HEK293 (cell line): ENCODE data around the gene BMPR2.

Experiments
- CTCF ChIA-PET: fragments of 350-600 bp; formaldehyde crosslinking; extraction: SDS; loops from one replicate; lab custom pipeline; 2021; ENCODE audit warnings: antibody characterized with exemption; lab: Yijun Ruan, JAX
- POLR2A ChIA-PET: fragments of 300-600 bp; formaldehyde crosslinking; extraction: SDS; loops from one replicate; lab custom pipeline; 2020; ENCODE audit warnings: antibody characterized with exemption, inconsistent platforms; lab: Yijun Ruan, JAX
- H3K27ac ChIP-seq: fragments of 200-500 bp; sonication (Bioruptor generic); 2 replicates; pipeline ENCODE4 v1.5.1; 2014; ENCODE audit warnings: low read depth, low read length, control low read depth, inconsistent platforms; ENCODE audit errors: extremely low read depth
- H3K36me3 ChIP-seq, 2 experiments: fragments of 200-500 bp in 1 of 2; sonication (Bioruptor generic) in 1 of 2; 1 replicate in 1 of 2; 2 replicates in 1 of 2; pipeline ENCODE4 v1.5.1; 2014 to 2017; ENCODE audit warnings: inconsistent platforms in 2 of 2, low read length in 2 of 2; ENCODE audit not compliant: control insufficient read depth in 2 of 2, insufficient read depth in 1 of 2
- H3K4me1 ChIP-seq: fragments of 200-500 bp; sonication (Bioruptor generic); 2 replicates; pipeline ENCODE4 v1.5.1; 2014; ENCODE audit warnings: mild to moderate bottlenecking, low read length, inconsistent platforms; ENCODE audit not compliant: control insufficient read depth, insufficient read depth
- H3K4me3 ChIP-seq: 2 replicates; pipeline ENCODE4 v1.5.1; 2011; ENCODE audit warnings: low read depth, mild to moderate bottlenecking, control low read depth, low read length, moderate library complexity
- H3K9me3 ChIP-seq: fragments of 200-500 bp; sonication (Bioruptor generic); 2 replicates; pipeline ENCODE4 v1.5.1; 2014; ENCODE audit warnings: low read depth, low read length, inconsistent platforms; ENCODE audit not compliant: control insufficient read depth, insufficient read depth
- BCL11A ChIP-seq: fragments of 450-650 bp; formaldehyde crosslinking; IDR thresholded peaks from 2 replicates; pipeline ENCODE4 v1.5.1; 2016; ENCODE audit warnings: low read depth, missing biosample characterization, missing genetic modification characterization
- GLI4 ChIP-seq: fragments of 450-650 bp; formaldehyde crosslinking; IDR thresholded peaks from 2 replicates; pipeline ENCODE4 v1.5.1; 2016; ENCODE audit warnings: missing biosample characterization, missing genetic modification characterization
- GLIS1 ChIP-seq: fragments of 450-650 bp; formaldehyde crosslinking; IDR thresholded peaks from 2 replicates; pipeline ENCODE4 v1.5.1; 2016; ENCODE audit warnings: missing biosample characterization, missing genetic modification characterization
- INSM2 ChIP-seq: fragments of 450-650 bp; formaldehyde crosslinking; IDR thresholded peaks from 2 replicates; pipeline ENCODE4 v1.5.1; 2016; ENCODE audit warnings: missing biosample characterization, missing genetic modification characterization
- SCRT1 ChIP-seq: fragments of 450-650 bp; formaldehyde crosslinking; IDR thresholded peaks from 2 replicates; pipeline ENCODE4 v1.5.1; 2016; ENCODE audit warnings: missing biosample characterization, missing genetic modification characterization, borderline replicate concordance
- ZBTB6 ChIP-seq: fragments of 450-650 bp; formaldehyde crosslinking; IDR thresholded peaks from 2 replicates; pipeline ENCODE4 v1.5.1; 2017; ENCODE audit warnings: missing biosample characterization, missing genetic modification characterization
- ZNF202 ChIP-seq: fragments of 450-650 bp; formaldehyde crosslinking; IDR thresholded peaks from 2 replicates; pipeline ENCODE4 v1.5.1; 2016; ENCODE audit warnings: missing biosample characterization, missing genetic modification characterization, borderline replicate concordance
- ZNF335 ChIP-seq: fragments of 450-650 bp; formaldehyde crosslinking; conservative IDR thresholded peaks from 2 replicates; pipeline ENCODE4 v1.5.1; 2016; ENCODE audit warnings: missing biosample characterization, missing genetic modification characterization
- ZNF341 ChIP-seq: fragments of 450-650 bp; formaldehyde crosslinking; IDR thresholded peaks from 2 replicates; pipeline ENCODE4; 2016; ENCODE audit warnings: low read depth, missing biosample characterization, missing genetic modification characterization
- ZNF394 ChIP-seq: fragments of 450-650 bp; formaldehyde crosslinking; IDR thresholded peaks from 2 replicates; pipeline ENCODE4 v1.5.1; 2016; ENCODE audit warnings: missing biosample characterization, missing genetic modification characterization, mild to moderate bottlenecking, moderate library complexity, borderline replicate concordance
- ZNF488 ChIP-seq: fragments of 450-650 bp; formaldehyde crosslinking; IDR thresholded peaks from 2 replicates; pipeline ENCODE4 v1.5.1; 2016; ENCODE audit warnings: missing biosample characterization, missing genetic modification characterization
- ZNF658 ChIP-seq: fragments of 450-650 bp; formaldehyde crosslinking; IDR thresholded peaks from 2 replicates; pipeline ENCODE4; 2016; ENCODE audit warnings: missing biosample characterization, missing genetic modification characterization
- ZNF670 ChIP-seq: fragments of 450-650 bp; formaldehyde crosslinking; IDR thresholded peaks from 2 replicates; pipeline ENCODE4 v1.5.1; 2016; ENCODE audit warnings: missing biosample characterization, missing genetic modification characterization, low read depth
- ZSCAN4 ChIP-seq: fragments of 450-650 bp; formaldehyde crosslinking; IDR thresholded peaks from 2 replicates; pipeline ENCODE4 v1.5.1; 2017; ENCODE audit warnings: missing biosample characterization, missing genetic modification characterization
- TF ChIP-seq, protein P1 (sequence below): fragments of 450-650 bp; formaldehyde crosslinking; IDR thresholded peaks from 2 replicates; pipeline ENCODE4 v1.5.1; 2017; ENCODE audit warnings: missing biosample characterization, missing genetic modification characterization
- TF ChIP-seq, protein P2 (sequence below): fragments of 450-650 bp; formaldehyde crosslinking; IDR thresholded peaks from 2 replicates; pipeline ENCODE4 v1.5.1; 2016; ENCODE audit warnings: missing biosample characterization, missing genetic modification characterization
- TF ChIP-seq, protein P3 (sequence below): fragments of 450-650 bp; formaldehyde crosslinking; IDR thresholded peaks from 2 replicates; pipeline ENCODE4 v1.5.1; 2016; ENCODE audit warnings: missing biosample characterization, missing genetic modification characterization

Gene BMPR2

GRCh38 chr2:202405798-202406197 lies 29.7 kb downstream of the BMPR2 start:
- CTCF ChIA-PET = no interaction called here
- Histone ChIP-seq H3K9me3 (no peaks in the 10 kb centered on the region), H3K4me1 (no peaks in the 10 kb centered on the region), H3K4me3 (no peak overlapping the region), H3K36me3 (no peaks in the 10 kb centered on the region; a peak in 1 of 3 replicates), H3K27ac (no peak overlapping the region)
- POLR2A ChIA-PET = no interaction called here
- TF ChIP-seq ZNF202 (tag by site-specific recombination) (no peak), ZNF670 (tag by site-specific recombination) (no peak), ZNF335 (tag by site-specific recombination) (no peak), ZNF394 (no peak), ZSCAN4 (tag by site-specific recombination) (no peak), GLIS1 (tag by site-specific recombination) (no peak), ZNF488 (tag by site-specific recombination) (no peak), BCL11A (tag by site-specific recombination) (no peak), ZNF341 (no peak), INSM2 (tag by site-specific recombination) (no peak), ZBTB6 (tag by site-specific recombination) (no peak), ZNF658 (no peak), GLI4 (tag by site-specific recombination) (no peak), SCRT1 (no peak)
- TF ChIP-seq, protein P1, sequence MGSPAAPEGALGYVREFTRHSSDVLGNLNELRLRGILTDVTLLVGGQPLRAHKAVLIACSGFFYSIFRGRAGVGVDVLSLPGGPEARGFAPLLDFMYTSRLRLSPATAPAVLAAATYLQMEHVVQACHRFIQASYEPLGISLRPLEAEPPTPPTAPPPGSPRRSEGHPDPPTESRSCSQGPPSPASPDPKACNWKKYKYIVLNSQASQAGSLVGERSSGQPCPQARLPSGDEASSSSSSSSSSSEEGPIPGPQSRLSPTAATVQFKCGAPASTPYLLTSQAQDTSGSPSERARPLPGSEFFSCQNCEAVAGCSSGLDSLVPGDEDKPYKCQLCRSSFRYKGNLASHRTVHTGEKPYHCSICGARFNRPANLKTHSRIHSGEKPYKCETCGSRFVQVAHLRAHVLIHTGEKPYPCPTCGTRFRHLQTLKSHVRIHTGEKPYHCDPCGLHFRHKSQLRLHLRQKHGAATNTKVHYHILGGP (tag by site-specific recombination) = no peak
- TF ChIP-seq, protein P2, sequence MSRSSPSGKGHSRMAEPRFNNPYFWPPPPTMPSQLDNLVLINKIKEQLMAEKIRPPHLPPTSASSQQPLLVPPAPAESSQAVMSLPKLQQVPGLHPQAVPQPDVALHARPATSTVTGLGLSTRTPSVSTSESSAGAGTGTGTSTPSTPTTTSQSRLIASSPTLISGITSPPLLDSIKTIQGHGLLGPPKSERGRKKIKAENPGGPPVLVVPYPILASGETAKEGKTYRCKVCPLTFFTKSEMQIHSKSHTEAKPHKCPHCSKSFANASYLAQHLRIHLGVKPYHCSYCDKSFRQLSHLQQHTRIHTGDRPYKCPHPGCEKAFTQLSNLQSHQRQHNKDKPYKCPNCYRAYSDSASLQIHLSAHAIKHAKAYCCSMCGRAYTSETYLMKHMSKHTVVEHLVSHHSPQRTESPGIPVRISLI (tag by site-specific recombination) = no peak
- TF ChIP-seq, protein P3, sequence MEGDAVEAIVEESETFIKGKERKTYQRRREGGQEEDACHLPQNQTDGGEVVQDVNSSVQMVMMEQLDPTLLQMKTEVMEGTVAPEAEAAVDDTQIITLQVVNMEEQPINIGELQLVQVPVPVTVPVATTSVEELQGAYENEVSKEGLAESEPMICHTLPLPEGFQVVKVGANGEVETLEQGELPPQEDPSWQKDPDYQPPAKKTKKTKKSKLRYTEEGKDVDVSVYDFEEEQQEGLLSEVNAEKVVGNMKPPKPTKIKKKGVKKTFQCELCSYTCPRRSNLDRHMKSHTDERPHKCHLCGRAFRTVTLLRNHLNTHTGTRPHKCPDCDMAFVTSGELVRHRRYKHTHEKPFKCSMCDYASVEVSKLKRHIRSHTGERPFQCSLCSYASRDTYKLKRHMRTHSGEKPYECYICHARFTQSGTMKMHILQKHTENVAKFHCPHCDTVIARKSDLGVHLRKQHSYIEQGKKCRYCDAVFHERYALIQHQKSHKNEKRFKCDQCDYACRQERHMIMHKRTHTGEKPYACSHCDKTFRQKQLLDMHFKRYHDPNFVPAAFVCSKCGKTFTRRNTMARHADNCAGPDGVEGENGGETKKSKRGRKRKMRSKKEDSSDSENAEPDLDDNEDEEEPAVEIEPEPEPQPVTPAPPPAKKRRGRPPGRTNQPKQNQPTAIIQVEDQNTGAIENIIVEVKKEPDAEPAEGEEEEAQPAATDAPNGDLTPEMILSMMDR = no peak
